GM12891 (cell line): ENCODE results near the gene RASA1.

Experiments used
- POLR2A ChIP-seq: IDR thresholded peaks from 2 replicates; pipeline ENCODE4 v1.6.1; 2011; ENCODE audit warnings: low read depth, low read length, control low read depth
- POLR2AphosphoS5 ChIP-seq: IDR thresholded peaks from 2 replicates; pipeline ENCODE4 v1.6.1; 2011; ENCODE audit warnings: low read depth, low read length, control low read depth
- POU2F2 ChIP-seq: IDR thresholded peaks from 2 replicates; pipeline ENCODE4 v1.6.1; 2011; ENCODE audit warnings: low read depth, mild to moderate bottlenecking, control low read depth, low read length, moderate library complexity
- SPI1 ChIP-seq: IDR thresholded peaks from 2 replicates; pipeline ENCODE4 v1.6.1; 2011; ENCODE audit warnings: low read depth, low read length, control low read depth
- TAF1 ChIP-seq: IDR thresholded peaks from 2 replicates; pipeline ENCODE4 v1.6.1; 2011; ENCODE audit warnings: low read depth, low read length, control low read depth

DNA sequence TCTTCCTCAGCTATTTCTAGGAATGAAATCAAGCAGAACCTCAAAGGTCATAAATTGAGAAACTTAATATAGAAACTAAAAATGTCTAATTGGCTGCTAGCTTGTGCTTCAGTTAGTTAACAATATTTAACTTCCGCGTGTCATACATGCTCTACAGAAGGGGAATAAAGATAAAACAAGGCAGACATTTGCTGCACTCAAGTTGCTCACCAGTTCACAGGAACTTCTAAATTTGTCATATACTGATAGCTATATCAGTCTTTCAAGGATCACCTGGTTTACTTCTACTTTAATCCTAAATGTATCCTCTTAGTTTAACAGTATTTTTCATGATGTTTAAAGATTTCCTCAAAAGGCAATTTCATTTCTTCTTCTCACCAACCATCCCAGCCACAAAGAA lies 136.7 kb downstream of the RASA1 start:
- TF ChIP-seq POLR2A: no peak
- no peak for TF ChIP-seq POLR2AphosphoS5
- no peak for TF ChIP-seq TAF1
- no peak for TF ChIP-seq SPI1
- no peak for TF ChIP-seq POU2F2
